NK-92 treated with Interleukin-12 subunit alpha and Interleukin-12 subunit beta, amount 100 ng/mL, for 24 hours (cell line): ENCODE data around the gene ARHGEF10L.

Experiments
- DNase-seq: peaks from one replicate; lab custom pipeline; 2025; lab: John Stamatoyannopoulos, UW

The ARHGEF10L gene

DNA sequence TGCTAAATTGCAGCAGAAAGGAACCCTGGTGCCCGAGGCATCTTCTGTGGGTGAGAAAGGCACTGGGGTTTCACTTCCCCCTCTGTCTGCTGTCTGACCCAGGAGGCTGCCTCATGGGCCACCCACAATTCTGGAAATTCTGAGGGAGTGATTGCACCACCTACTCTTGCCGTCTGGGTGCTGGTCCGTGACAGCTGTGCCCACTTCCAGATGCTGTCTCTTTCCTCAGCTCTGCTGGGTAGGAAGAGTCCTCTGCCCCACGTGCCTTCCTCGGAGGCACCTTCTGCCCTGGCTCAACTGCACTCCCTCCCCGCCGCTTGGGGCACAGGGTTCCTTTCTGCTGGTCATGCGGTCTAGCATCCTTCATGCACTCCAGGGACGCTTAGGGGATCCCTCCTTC is 96.3 kb downstream of the ARHGEF10L start:
- DNase-seq, result peak; percentile 37

GRCh38 chr1:17636612-17637011 is 97.1 kb downstream of the ARHGEF10L start:
- DNase-seq, result no peak

DNA sequence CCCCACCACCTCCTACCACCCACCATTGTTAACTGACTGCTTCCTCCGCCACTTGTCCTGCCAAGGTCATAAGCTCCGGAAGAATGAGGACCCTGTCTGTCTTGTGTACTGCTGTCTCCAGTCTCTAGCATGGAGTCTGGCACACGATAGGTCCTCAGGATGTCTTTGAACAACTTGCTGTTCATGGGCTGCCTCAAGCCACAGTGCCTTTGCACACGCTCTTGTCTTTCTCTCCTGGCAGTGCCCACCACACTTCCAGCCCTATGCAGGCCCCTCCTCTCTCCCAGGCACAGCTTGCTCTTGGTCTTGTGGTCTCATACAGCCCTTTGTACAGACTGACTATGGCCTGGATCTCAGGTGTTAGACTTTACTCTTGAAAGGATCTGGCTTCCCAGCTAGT is 97.6 kb downstream of the ARHGEF10L start:
- DNase-seq, result no peak

- DNase-seq, result peak; percentile 27
Observed at GRCh38 chr1:17639703-17640340, 100.3 kb downstream of the ARHGEF10L start.

DNA sequence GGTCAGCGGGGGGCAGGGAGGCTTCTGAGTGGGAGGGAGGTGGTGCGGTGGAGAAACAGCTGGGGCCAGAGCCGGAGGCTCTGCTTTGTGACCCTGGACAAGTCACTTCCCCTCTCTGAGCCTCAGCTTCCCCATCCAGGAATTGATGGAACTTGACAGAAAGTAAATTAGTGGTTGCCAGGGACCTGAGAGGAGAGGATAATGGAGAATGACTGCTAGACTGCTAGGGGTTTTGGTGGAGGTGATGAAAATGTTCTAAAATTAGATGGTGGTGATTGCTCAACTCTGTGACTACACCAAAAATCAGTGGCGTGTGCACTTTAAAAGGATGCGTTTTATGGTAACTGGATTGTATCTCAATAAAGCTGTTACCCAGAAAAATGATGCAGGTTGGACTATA is 100.9 kb downstream of the ARHGEF10L start:
- DNase-seq, result no peak

- no peak for DNase-seq
Observed at GRCh38 chr1:17640975-17641374, 101.5 kb downstream of the ARHGEF10L start.

DNA sequence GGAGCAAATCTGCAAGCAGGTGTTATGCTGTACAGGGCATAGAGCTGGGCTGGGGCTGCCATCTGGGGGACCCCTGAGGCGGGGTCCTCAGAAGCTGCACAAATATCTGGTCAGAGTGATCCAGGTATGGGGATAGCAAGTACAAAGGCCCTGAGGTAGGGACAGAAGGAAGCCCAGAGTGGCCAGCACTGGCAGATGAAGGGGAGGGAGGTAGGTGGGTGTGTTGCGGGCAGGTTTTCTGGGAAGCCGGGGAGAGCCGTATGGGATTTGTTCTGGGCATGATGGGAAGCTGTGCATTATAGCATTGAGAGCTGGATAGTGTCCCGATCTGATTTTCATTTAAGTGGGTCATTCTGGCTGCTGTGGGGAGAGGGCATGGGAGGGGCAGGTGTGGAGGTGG is 102.7 kb downstream of the ARHGEF10L start:
- no peak for DNase-seq

DNA sequence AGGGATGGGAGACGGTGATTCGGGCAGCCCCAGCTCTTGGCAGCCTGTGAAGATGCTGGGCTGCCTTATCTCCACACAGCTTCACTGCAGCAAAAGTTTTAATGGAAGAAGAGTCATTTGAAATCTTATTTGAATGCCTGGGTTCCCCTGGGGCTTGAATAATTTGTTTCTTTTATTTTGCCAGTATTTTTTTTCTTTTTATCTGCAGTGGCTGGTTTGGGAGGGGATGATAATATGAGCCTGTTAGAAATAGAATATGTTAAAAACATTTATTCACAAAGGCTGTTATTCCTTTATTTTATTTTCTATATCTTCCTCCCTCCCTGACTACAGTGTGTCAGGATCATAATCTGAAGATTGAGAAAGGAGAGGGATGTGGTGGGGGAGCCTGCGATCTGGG is 103.4 kb downstream of the ARHGEF10L start:
- no peak for DNase-seq

GRCh38 chr1:17643861-17644703 is 104.6 kb downstream of the ARHGEF10L start:
- DNase-seq, result no peak

DNA sequence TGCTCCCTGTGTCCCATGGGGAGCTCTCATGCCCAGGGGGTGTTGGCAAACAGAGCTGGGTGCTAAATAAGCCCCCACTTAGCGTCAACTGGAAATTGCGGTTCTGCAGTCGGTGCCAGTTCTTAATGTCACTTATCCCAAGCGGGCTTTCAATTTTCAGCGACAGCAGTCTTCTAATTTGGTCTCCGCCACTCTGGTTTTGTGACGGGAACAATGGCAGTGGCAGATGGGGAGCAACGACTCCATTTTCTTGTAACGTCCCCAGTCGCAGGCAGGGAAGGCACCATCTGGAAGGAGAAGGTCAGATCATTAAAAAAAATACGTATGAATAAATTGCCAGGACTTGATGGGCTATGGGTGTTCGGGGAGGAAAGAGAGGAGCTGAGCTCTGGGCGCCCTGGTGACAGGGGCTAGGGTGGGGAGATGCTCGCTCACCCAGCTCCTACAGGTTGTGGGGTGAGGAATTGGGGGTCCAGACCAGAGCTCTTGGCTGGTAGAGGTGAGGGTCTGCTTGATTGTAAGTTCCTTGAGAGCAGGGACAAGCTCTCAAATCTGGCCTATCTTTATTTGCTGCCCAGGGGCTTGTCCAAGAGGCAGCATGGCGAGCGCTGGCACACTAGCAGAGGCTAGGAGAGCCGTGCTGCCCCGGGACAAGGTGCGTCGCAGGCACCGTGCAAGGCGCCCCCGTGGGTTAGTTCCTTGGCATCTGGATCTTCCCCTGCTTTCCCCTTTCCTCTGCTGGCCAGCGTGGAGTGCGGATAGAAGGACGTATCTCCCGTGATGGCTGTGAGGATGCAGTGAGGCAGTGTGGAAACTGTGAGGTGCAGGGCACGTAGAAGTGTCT is 105.8 kb downstream of the ARHGEF10L start:
- DNase-seq, result no peak

GRCh38 chr1:17646444-17647280 is 107.2 kb downstream of the ARHGEF10L start:
- no peak for DNase-seq

- DNase-seq, result no peak
Observed at GRCh38 chr1:17648457-17649145, 109.1 kb downstream of the ARHGEF10L start.

DNA sequence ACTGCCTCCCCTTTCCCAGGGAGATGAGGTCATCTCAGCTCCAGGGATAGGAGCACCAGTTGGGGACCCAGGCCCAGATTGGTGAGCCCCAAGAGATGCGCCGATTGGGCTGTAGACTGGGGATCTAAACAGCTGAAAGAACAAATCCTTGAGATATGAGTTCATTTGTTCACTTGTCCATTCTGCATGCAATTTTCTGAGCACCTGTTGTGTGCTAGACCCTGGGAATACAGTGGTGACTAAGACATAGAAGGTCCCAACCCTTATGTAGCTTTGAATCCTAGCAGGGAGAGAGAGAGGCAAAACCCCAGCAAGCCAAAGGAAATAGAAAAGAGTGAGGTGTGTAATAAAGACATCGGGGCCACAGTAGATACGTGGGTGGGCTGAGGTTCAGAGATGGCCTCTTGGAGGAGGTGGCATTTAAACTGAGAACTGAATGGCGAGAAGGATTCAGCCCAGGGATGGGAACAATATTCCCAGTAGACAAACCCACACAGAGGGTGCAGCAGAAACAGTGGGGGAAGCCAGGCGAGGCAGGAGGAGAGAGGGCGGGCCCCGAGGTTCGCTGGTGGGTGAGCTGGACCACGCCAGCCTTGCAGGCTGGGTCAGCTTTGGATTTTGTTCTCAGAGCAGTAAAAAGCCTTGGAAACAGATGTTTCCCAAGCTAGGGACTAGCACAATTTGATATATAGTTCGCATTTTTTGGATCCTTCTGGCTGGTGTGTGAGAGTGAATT is 110.0 kb downstream of the ARHGEF10L start:
- no peak for DNase-seq

DNA sequence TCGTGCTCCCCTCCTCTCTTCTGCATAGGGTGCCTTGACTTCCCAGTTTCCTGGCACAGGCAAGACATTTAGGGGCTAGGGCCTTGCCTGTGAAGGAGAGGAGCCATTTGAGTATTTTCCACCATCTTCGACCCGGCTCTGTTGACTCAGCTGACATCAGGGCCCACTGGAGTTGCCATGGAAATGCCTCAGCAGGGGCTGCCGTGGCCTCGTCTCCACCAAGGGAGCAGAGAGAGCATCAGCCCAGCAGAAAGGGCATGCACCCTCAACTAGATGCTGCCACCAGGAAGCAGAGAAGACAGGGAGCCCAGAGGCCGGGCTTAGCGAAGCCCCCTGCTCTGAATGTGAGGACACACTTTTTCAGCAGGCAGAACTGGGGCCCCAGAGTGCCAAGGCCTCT is 113.8 kb downstream of the ARHGEF10L start:
- no peak for DNase-seq

DNA sequence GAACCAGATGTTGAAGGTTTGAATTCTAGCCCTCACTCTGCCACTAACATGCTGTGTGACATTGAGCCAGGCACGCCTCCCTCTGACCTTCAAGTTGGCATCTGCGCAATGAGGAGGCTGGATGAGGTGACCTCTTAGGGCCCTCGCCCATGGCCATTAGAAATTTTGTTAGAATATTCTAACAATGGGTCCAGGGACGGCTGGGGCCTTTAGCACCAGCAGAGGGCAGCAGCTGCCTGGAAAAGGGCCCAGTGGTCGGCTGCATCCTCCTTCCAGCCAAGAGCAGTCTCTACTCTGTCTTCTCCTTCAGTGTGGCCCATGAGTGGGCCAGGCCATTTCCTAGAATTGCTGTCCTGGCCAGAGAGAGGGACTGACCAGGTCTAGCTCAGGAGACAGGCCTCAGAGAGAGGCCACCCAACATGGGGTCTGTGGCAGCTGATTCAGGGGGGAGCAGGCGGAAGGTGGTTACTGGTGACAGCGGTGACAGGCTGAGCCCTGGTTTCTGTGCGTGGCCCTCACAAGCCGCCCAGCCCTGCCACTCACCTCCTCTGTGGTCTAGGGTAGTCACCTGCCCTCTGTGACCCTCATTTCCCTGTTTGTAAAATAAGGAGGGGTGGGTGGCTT is 114.3 kb downstream of the ARHGEF10L start:
- DNase-seq, result peak; percentile 35

DNA sequence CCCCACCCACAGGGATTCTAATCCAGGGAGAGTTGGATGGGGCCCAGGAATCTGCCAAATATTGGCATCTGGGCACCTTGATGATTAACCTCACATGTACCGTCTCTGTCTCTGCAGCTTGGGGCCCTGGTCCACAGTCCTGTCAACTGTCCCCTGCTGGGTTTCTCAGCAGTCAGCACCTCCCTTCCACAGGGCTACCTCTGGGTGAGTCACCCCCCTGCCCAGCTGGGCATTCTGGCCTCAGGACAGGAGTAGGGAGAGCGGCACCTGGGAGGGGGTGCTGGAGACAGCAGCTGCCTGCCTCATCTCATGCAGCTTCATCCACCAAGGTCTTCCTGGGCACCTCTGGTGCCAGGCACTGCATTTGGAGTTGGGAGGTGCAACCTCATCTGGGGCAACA is 115.0 kb downstream of the ARHGEF10L start:
- DNase-seq, result no peak

DNA sequence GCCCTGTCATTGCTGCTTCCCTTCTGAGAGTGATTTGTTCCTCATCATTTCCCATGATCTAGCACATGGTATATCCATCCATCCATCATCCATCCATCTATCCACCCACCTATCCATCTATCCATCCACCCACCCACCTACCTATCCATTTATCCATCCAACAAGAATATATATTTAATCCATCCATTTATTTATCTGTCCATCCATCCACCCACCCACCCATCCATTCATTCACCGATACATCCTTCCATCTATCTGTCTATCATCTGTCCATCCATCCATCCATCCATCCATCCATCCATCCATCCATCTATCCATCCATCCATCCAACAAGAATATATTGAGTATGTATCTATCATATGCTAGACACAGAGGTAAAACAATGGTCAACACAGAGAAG is 115.7 kb downstream of the ARHGEF10L start:
- no peak for DNase-seq

DNA sequence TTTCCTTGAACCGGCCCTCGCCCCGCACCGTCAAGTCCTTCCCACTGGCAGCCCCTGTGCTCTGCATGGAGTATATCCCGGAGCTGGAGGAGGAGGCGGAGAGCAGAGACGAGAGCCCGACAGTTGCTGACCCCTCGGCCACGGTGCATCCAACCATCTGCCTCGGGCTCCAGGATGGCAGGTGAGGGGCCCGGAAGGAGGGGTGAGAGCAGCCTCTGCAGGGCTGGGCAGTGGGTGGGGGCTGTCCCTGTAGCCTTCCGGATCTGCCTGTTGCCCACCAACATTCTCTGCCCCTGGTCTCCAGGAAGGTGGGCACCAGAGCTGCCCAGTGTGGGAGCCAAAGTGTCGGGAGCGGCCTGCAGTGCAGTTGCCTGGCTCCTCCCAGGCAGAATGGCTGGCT is 116.4 kb downstream of the ARHGEF10L start:
- DNase-seq, result no peak

DNA sequence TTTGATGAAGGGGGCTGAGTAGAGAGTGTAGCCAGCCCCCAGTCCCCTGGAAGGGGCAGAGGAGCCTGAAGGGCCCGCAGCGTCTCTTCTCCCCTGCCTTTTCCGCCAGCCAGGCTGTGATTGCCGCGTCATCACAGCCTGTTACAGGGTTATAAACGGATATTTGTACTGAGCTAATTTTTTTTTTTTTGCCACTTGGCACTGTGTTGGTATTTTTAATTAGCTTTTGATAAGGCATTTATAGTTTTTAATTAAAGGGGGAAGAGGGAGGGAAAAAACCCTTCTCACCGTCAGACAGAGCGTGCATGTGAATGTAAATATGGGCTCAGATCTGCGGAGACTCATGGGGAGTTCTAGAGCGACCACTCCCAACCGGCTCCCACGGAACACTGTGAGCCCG is 117.9 kb downstream of the ARHGEF10L start:
- DNase-seq, result no peak

DNA sequence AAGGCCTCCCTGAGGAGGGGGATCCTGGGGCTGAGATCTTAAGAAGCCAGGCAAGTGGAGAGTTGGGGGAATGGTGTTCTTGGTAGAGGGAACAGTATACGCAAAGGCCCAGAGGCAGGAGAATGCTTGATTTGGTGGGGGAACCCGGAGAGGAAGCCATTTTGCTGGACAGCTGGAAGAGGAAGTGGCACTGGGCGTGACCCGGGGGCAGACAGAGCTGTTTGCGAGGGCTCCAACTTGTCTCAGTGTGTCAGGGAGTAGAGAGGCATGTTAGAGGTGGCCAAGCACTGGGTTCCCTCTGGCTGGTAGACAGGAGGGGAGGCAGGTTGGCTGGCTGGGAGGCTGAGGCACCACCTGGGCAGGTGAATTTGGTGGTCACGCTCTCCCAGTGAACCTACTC is 119.3 kb downstream of the ARHGEF10L start:
- DNase-seq, result no peak
